Caco-2 (cell line): ENCODE measurements around the gene IL1RAP. TPM values are rescaled to one million over a fixed set of nuclear protein-coding genes. Genes with fewer than 3 reads are reported as not detected.

ENCODE experiments used
- BruUV-seq: library from RNA; stranded (reverse); fragments of 400-500 nt; replicated peaks from 2 replicates; lab custom pipeline; 2021; lab: Mats Ljungman, UMichigan
- CTCF ChIA-PET: fragments of 300-600 bp; sonication (Branson Sonifier 250); formaldehyde crosslinking; loops from one replicate; lab custom pipeline; 2022; ENCODE audit warnings: antibody characterized with exemption; lab: Charles Lee
- POLR2A ChIA-PET: fragments of 300-600 bp; sonication (Branson Sonifier 250); formaldehyde crosslinking; loops from one replicate; lab custom pipeline; 2022; ENCODE audit warnings: antibody characterized with exemption; lab: Charles Lee
- DNase-seq, 2 experiments: peaks; one replicate each; pipeline versions ENCODE4 v3.0.0 to v3.0.0-alpha.2; 2020 to 2022
- H3K27me3 ChIP-seq: replicated peaks from 2 replicates; pipeline ENCODE4 v1.6.0; 2011; ENCODE audit warnings: low read length; ENCODE audit not compliant: control insufficient read depth, insufficient read depth
- H3K36me3 ChIP-seq: 2 replicates; pipeline ENCODE4 v1.5.1; 2011; ENCODE audit warnings: low read length; ENCODE audit not compliant: control insufficient read depth, insufficient read depth
- H3K4me1 ChIP-seq: fragments of 250-450 bp; sonication (Bioruptor Pico); 2 replicates; pipeline ENCODE4 v1.5.1; 2020; ENCODE audit warnings: mild to moderate bottlenecking
- H3K4me3 ChIP-seq: 2 replicates; pipeline ENCODE4 v1.5.1; 2011; ENCODE audit warnings: low read depth, mild to moderate bottlenecking, control low read depth, low read length
- H3K9me3 ChIP-seq: fragments of 250-450 bp; sonication (Bioruptor Pico); 2 replicates; pipeline ENCODE4 v1.5.1; 2020; ENCODE audit warnings: mild to moderate bottlenecking, moderate library complexity
- H3K27ac Mint-ChIP-seq: one replicate; pipeline ENCODE4 v1.8.0; 2022; ENCODE audit warnings: mixed read lengths; ENCODE audit not compliant: unreplicated experiment
- H3K27me3 Mint-ChIP-seq: one replicate; pipeline ENCODE4 v1.8.0; 2022; ENCODE audit warnings: mixed read lengths; ENCODE audit not compliant: insufficient read depth, unreplicated experiment
- H3K36me3 Mint-ChIP-seq: one replicate; pipeline ENCODE4 v1.8.0; 2022; ENCODE audit warnings: mild to moderate bottlenecking, mixed read lengths; ENCODE audit not compliant: insufficient read depth, unreplicated experiment
- H3K4me1 Mint-ChIP-seq: one replicate; pipeline ENCODE4 v1.8.0; 2022; ENCODE audit warnings: low read depth, mixed read lengths; ENCODE audit not compliant: unreplicated experiment
- H3K4me3 Mint-ChIP-seq: one replicate; pipeline ENCODE4 v1.8.0; 2022; ENCODE audit warnings: mild to moderate bottlenecking, moderate library complexity, mixed read lengths; ENCODE audit not compliant: unreplicated experiment
- H3K9me3 Mint-ChIP-seq: one replicate; pipeline ENCODE4 v1.8.0; 2022; ENCODE audit warnings: mixed read lengths; ENCODE audit not compliant: unreplicated experiment
- CTCF ChIP-seq, 2 experiments: fragments of 200-600 bp in 1 of 2; IDR thresholded peaks; 1 replicate in 1 of 2; 2 replicates in 1 of 2; pipeline versions ENCODE4 v1.5.1 to v1.8.0; 2011 to 2022; ENCODE audit warnings: antibody characterized with exemption in 1 of 2, control low read depth in 1 of 2, inconsistent platforms in 1 of 2, low read depth in 1 of 2, low read length in 1 of 2, mild to moderate bottlenecking in 1 of 2, moderate library complexity in 1 of 2; ENCODE audit not compliant: insufficient read depth in 1 of 2, severe bottlenecking in 1 of 2, unreplicated experiment in 1 of 2
- intact Hi-C: fragments of 100-400 bp; cut with micrococcal nuclease; formaldehyde crosslinking; loops from one replicate; pipeline ENCODE4 v1.10.0; 2022; ENCODE audit not compliant: unreplicated experiment
- total RNA-seq: library from RNA; stranded (reverse); gene quantifications from 2 replicates; pipeline ENCODE4 v1.2.3, GENCODE V29; 2022

IL1RAP gene
- total RNA-seq, 1 experiment from 2014 or later: 5.1 TPM

- Mint-ChIP-seq H3K36me3 (no peaks in the 10 kb centered on the region), H3K27me3 (peaks cover 11% of the 10 kb centered on the region), H3K4me1 (no peaks in the 10 kb centered on the region), H3K4me3 (no peak overlapping the region), H3K9me3 (no peaks in the 10 kb centered on the region), H3K27ac (no peak overlapping the region)
- CTCF ChIA-PET: no interaction called here
- BruUV-seq: no TSS peak
- Histone ChIP-seq H3K27me3 (no peaks in the 10 kb centered on the region), H3K4me3 (no peak overlapping the region), H3K4me1 (no peaks in the 10 kb centered on the region), H3K9me3 (no peaks in the 10 kb centered on the region), H3K36me3 (no peaks in the 10 kb centered on the region)
- no peak for TF ChIP-seq CTCF (IDR thresholded peaks at IDR 0.05; ENCODE audit: insufficient read depth in 1 of 2, low read depth in 1 of 2, low read length in 1 of 2, severe bottlenecking in 1 of 2, unreplicated experiment in 1 of 2)
- no peak for DNase-seq
- POLR2A ChIA-PET: no interaction called here
- intact Hi-C loops: no loop called here
Observed at GRCh38 chr3:190671658-190672057, 157.8 kb downstream of the IL1RAP start.

GRCh38 chr3:190673148-190673547 is 159.3 kb downstream of the IL1RAP start:
- intact Hi-C loops: no loop called here
- ChIA-PET CTCF (no interaction called here), POLR2A (no interaction called here)
- no peaks in the 10 kb centered on the region for H3K4me1 ChIP-seq
- no peak overlapping the region for H3K4me3 ChIP-seq
- Mint-ChIP-seq H3K36me3 (no peaks in the 10 kb centered on the region), H3K27me3 (peaks cover 7% of the 10 kb centered on the region), H3K4me1 (no peaks in the 10 kb centered on the region), H3K4me3 (no peak overlapping the region), H3K9me3 (peaks cover 4% of the 10 kb centered on the region), H3K27ac (no peak overlapping the region)
- no TSS peak for BruUV-seq
- TF ChIP-seq CTCF (IDR thresholded peaks at IDR 0.05; ENCODE audit: insufficient read depth in 1 of 2, low read depth in 1 of 2, low read length in 1 of 2, severe bottlenecking in 1 of 2, unreplicated experiment in 1 of 2): no peak
- H3K36me3 ChIP-seq: no peaks in the 10 kb centered on the region
- no peaks in the 10 kb centered on the region for H3K9me3 ChIP-seq
- no peak for DNase-seq
- no peaks in the 10 kb centered on the region for H3K27me3 ChIP-seq

- Histone ChIP-seq H3K27me3 (no peaks in the 10 kb centered on the region), H3K4me1 (no peaks in the 10 kb centered on the region), H3K36me3 (no peaks in the 10 kb centered on the region), H3K9me3 (no peaks in the 10 kb centered on the region), H3K4me3 (no peak overlapping the region)
- Mint-ChIP-seq H3K27ac (no peak overlapping the region), H3K9me3 (peaks cover 10% of the 10 kb centered on the region), H3K27me3 (peaks cover 3% of the 10 kb centered on the region), H3K36me3 (no peaks in the 10 kb centered on the region), H3K4me1 (no peaks in the 10 kb centered on the region), H3K4me3 (no peak overlapping the region)
- BruUV-seq: no TSS peak
- no peak for TF ChIP-seq CTCF (IDR thresholded peaks at IDR 0.05; ENCODE audit: insufficient read depth in 1 of 2, low read depth in 1 of 2, low read length in 1 of 2, severe bottlenecking in 1 of 2, unreplicated experiment in 1 of 2)
- POLR2A ChIA-PET: no interaction called here
- DNase-seq: no peak
- CTCF ChIA-PET: no interaction called here
- intact Hi-C loops: no loop called here
Observed at GRCh38 chr3:190676481-190676880, 162.6 kb downstream of the IL1RAP start.
